Body of pancreas (tissue), 4 donors: ENCODE measurements around the gene PRR29.

Source experiments
- POLR2A ChIP-seq, 3 donors: fragments of 450-650 bp; IDR thresholded peaks; one replicate each; pipeline ENCODE4 v1.6.1; 2016; ENCODE audit warnings: antibody characterized with exemption in 3 of 3, mild to moderate bottlenecking in 2 of 3
- TF ChIP-seq, protein P1 (sequence below), 7 experiments: fragments of 450-650 bp in 4 of 7; fragments of 200-600 bp in 3 of 7; sonication (generic) in 3 of 7; IDR thresholded peaks; one replicate each; pipeline ENCODE4 v1.5.1; 2016 to 2019; ENCODE audit warnings: antibody characterized with exemption in 7 of 7

DNA sequence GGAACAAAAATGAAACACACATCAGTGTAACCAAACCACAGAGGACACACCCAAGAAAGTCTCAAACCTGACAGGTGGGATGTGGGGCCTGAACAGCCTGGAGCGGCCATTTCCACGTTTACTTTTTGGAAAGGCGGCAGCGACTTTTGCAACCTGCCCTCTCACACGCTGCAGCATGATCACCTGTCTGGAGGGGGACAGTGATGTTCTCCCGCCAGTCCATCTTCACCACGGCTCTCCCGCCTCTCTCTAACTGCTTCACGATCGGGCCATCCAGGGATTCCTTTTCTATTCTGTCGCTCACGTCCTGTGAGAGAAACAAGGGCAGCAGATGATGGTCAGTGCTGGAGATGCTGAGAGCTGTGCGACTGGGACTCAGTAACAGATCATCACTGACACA lies 47.0 kb downstream of the PRR29 start:
- TF ChIP-seq, protein P1, sequence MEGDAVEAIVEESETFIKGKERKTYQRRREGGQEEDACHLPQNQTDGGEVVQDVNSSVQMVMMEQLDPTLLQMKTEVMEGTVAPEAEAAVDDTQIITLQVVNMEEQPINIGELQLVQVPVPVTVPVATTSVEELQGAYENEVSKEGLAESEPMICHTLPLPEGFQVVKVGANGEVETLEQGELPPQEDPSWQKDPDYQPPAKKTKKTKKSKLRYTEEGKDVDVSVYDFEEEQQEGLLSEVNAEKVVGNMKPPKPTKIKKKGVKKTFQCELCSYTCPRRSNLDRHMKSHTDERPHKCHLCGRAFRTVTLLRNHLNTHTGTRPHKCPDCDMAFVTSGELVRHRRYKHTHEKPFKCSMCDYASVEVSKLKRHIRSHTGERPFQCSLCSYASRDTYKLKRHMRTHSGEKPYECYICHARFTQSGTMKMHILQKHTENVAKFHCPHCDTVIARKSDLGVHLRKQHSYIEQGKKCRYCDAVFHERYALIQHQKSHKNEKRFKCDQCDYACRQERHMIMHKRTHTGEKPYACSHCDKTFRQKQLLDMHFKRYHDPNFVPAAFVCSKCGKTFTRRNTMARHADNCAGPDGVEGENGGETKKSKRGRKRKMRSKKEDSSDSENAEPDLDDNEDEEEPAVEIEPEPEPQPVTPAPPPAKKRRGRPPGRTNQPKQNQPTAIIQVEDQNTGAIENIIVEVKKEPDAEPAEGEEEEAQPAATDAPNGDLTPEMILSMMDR (IDR thresholded peaks at IDR 0.05), result no peak
- no peak for TF ChIP-seq POLR2A (IDR thresholded peaks at IDR 0.05)
